Kidney (tissue), 14 donors: Measurements from ENCODE around the gene AXIN1. TPM values are rescaled to one million over a fixed set of nuclear protein-coding genes. Genes with fewer than 3 reads are reported as not detected.

Experiments
- DNase-seq, 5 donors: peaks; one replicate each; pipeline ENCODE4 v3.0.0-alpha.2; 2013 to 2020
- FAIRE-seq: peaks from 2 replicates; lab custom pipeline; 2012; peaks lifted over from hg19 to GRCh38; lab: Jason Lieb, UNC
- H3K27ac ChIP-seq, 2 donors: one replicate each; pipeline ENCODE4 v1.7.0; 2013; ENCODE audit warnings: low read depth in 2 of 2, low read length in 2 of 2, inconsistent platforms in 1 of 2
- H3K27me3 ChIP-seq: one replicate; pipeline ENCODE4 v1.7.1; 2013; ENCODE audit warnings: low read length, inconsistent platforms; ENCODE audit not compliant: control insufficient read depth, insufficient read depth
- H3K36me3 ChIP-seq, 3 donors: one replicate each; pipeline versions ENCODE4 v1.7.0 to v1.7.1; 2013; ENCODE audit warnings: low read length in 3 of 3, control low read depth in 1 of 3, inconsistent platforms in 1 of 3; ENCODE audit not compliant: insufficient read depth in 3 of 3, control insufficient read depth in 2 of 3
- H3K4me1 ChIP-seq, 3 donors: one replicate each; pipeline versions ENCODE4 v1.7.0 to v1.7.1; 2013; ENCODE audit warnings: low read length in 3 of 3, inconsistent platforms in 1 of 3, low read depth in 1 of 3; ENCODE audit not compliant: control insufficient read depth in 2 of 3, insufficient read depth in 2 of 3
- H3K4me3 ChIP-seq, 3 donors: one replicate each; pipeline versions ENCODE4 v1.7.0 to v1.8.1; 2013; ENCODE audit warnings: low read length in 3 of 3, control low read depth in 1 of 3, inconsistent platforms in 1 of 3
- H3K9ac ChIP-seq, 3 donors: one replicate each; pipeline versions ENCODE4 v1.7.0 to v1.7.1; 2013; ENCODE audit warnings: low read length in 3 of 3, control low read depth in 1 of 3, inconsistent platforms in 1 of 3
- H3K9me3 ChIP-seq, 3 donors: one replicate each; pipeline versions ENCODE4 v1.7.0 to v1.7.1; 2013; ENCODE audit warnings: low read length in 3 of 3, control low read depth in 1 of 3, inconsistent platforms in 1 of 3; ENCODE audit not compliant: control insufficient read depth in 2 of 3, insufficient read depth in 1 of 3
- CTCF ChIP-seq: IDR thresholded peaks from 3 replicates; pipeline ENCODE4 v1.5.1; 2012; ENCODE audit warnings: mild to moderate bottlenecking, moderate library complexity, borderline replicate concordance; ENCODE audit not compliant: insufficient read depth; ENCODE audit errors: extremely low read depth
- intact Hi-C: fragments of 100-400 bp; cut with DNase I; formaldehyde crosslinking; loops from one replicate; pipeline ENCODE4 v1.11.1; 2022
- polyA plus RNA-seq: library from polyadenylated mRNA; stranded (reverse); fragments of 350-450 nt; fragmentation: Illumina TruSeq; extraction: RNeasy Lipid Tissue Mini Kit (QIAGEN cat#74804); gene quantifications from one replicate; pipeline ENCODE4 v1.2.3, GENCODE V29; 2014; ENCODE audit warnings: low read depth, low replicate concordance; ENCODE audit not compliant: insufficient read depth
- total RNA-seq: library from RNA; stranded (reverse); fragmentation: NEBNext Ultra II Directional; extraction: Animal tissue kit (Norgen Biotek cat#: 25700); gene quantifications from one replicate; pipeline ENCODE4 v1.2.1, GENCODE V29; 2021
- donor health status: control.
- donor health status: control.
- donor health status: control.
- donor health status: control.
- donor health status: control.
- donor health status: DM: yes; HTN: yes; CAD: no.
- donor health status: Normal renal cell carcinoma (clear cell type).

AXIN1 gene
- total and polyA plus RNA-seq, 2 donors from 2014 or later, result 9.7 to 24.6 TPM

GRCh38 chr16:321532-321931 lies 31.0 kb downstream of the AXIN1 start:
- intact Hi-C loops, result no loop called here
- Histone ChIP-seq H3K36me3 (peaks cover 0 to 2% (median 0%) of the 10 kb centered on the region in 3 donors), H3K4me1 (no peaks in the 10 kb centered on the region), H3K4me3 (no peak overlapping the region), H3K27ac (no peak overlapping the region), H3K9ac (no peak overlapping the region), H3K9me3 (no peaks in the 10 kb centered on the region), H3K27me3 (no peaks in the 10 kb centered on the region)
- FAIRE-seq (no peak), DNase-seq (no peak)
- TF ChIP-seq CTCF, result no peak

GRCh38 chr16:320206-320605 lies 32.3 kb downstream of the AXIN1 start:
- Histone ChIP-seq H3K9ac (no peak overlapping the region), H3K36me3 (peaks cover 0 to 2% (median 0%) of the 10 kb centered on the region in 3 donors), H3K4me1 (no peaks in the 10 kb centered on the region), H3K27ac (no peak overlapping the region), H3K27me3 (no peaks in the 10 kb centered on the region), H3K4me3 (no peak overlapping the region), H3K9me3 (no peaks in the 10 kb centered on the region)
- intact Hi-C loops, result no loop called here
- FAIRE-seq, result no peak
- no peak for DNase-seq
- TF ChIP-seq CTCF, result no peak

GRCh38 chr16:318628-319027 lies 33.9 kb downstream of the AXIN1 start:
- no peaks in the 10 kb centered on the region for H3K9me3 ChIP-seq
- FAIRE-seq, result no peak
- no peaks in the 10 kb centered on the region for H3K27me3 ChIP-seq
- peaks cover 0 to 11% (median 7%) of the 10 kb centered on the region in 3 donors for H3K36me3 ChIP-seq
- H3K27ac ChIP-seq, result no peak overlapping the region
- H3K9ac ChIP-seq, result no peak overlapping the region
- DNase-seq, result no peak
- no peaks in the 10 kb centered on the region for H3K4me1 ChIP-seq
- H3K4me3 ChIP-seq, result no peak overlapping the region
- intact Hi-C loops, result no loop called here
- no peak for TF ChIP-seq CTCF

GRCh38 chr16:317583-317982 lies 34.9 kb downstream of the AXIN1 start:
- no peaks in the 10 kb centered on the region for H3K4me1 ChIP-seq
- FAIRE-seq, result no peak
- no peaks in the 10 kb centered on the region for H3K27me3 ChIP-seq

More at GRCh38 chr16:317583-317982, 34.9 kb downstream of the AXIN1 start:
- Histone ChIP-seq H3K9ac (no peak overlapping the region), H3K4me3 (no peak overlapping the region), H3K36me3 (peaks cover 0 to 14% (median 7%) of the 10 kb centered on the region in 3 donors), H3K27ac (no peak overlapping the region), H3K9me3 (no peaks in the 10 kb centered on the region)
- intact Hi-C loops, result no loop called here
- no peak for DNase-seq
- no peak for TF ChIP-seq CTCF
